Panc1 (cell line): ENCODE measurements around the gene THPO. TPM values are rescaled to one million over a fixed set of nuclear protein-coding genes. Genes with fewer than 3 reads are reported as not detected.

Experiments
- ATAC-seq: fragments of 200-7000 bp; cut with Tn5 transposase; 2 replicates; pipeline ENCODE4 v1.9.1; 2020; ENCODE audit warnings: mild to moderate bottlenecking, moderate library complexity
- BruUV-seq: library from RNA; stranded (reverse); fragments of 400-500 nt; replicated peaks from 2 replicates; lab custom pipeline; 2021; lab: Mats Ljungman, UMichigan
- CTCF ChIA-PET: fragments of 300-600 bp; sonication (Branson Sonifier 250); formaldehyde crosslinking; loops from one replicate; lab custom pipeline; 2022; ENCODE audit warnings: antibody characterized with exemption; lab: Charles Lee
- POLR2A ChIA-PET: fragments of 300-600 bp; sonication (Branson Sonifier 250); formaldehyde crosslinking; loops from one replicate; lab custom pipeline; 2022; ENCODE audit warnings: antibody characterized with exemption; lab: Charles Lee
- DNase-seq: peaks from one replicate; pipeline ENCODE4 v3.0.0-alpha.2; 2010; ENCODE audit warnings: low read depth, low spot score
- H3K27ac ChIP-seq: 2 replicates; pipeline ENCODE4 v1.5.1; 2011; ENCODE audit warnings: mild to moderate bottlenecking, low read length, inconsistent platforms
- H3K27me3 ChIP-seq: fragments of 200-500 bp; sonication (Bioruptor generic); 2 replicates; pipeline ENCODE4 v1.6.0; 2014; ENCODE audit warnings: low read length, inconsistent platforms; ENCODE audit not compliant: control insufficient read depth, insufficient read depth
- H3K36me3 ChIP-seq: fragments of 200-500 bp; sonication (Bioruptor generic); 2 replicates; pipeline ENCODE4 v1.5.1; 2014; ENCODE audit warnings: inconsistent platforms, mild to moderate bottlenecking, low read length, moderate library complexity; ENCODE audit not compliant: control insufficient read depth, insufficient read depth
- H3K4me1 ChIP-seq: 2 replicates; pipeline ENCODE4 v1.5.1; 2011; ENCODE audit warnings: inconsistent platforms, mild to moderate bottlenecking, low read length, moderate library complexity; ENCODE audit not compliant: control insufficient read depth, insufficient read depth
- H3K4me3 ChIP-seq, 2 experiments: 2 replicates each; pipeline ENCODE4 v1.5.1; 2011 to 2012; ENCODE audit warnings: low read depth in 2 of 2, low read length in 2 of 2, mild to moderate bottlenecking in 2 of 2, inconsistent platforms in 1 of 2, moderate library complexity in 1 of 2
- H3K9me3 ChIP-seq: fragments of 200-500 bp; sonication (Bioruptor generic); 2 replicates; pipeline ENCODE4 v1.5.1; 2014; ENCODE audit warnings: low read depth, mild to moderate bottlenecking, inconsistent platforms, low read length, moderate library complexity; ENCODE audit not compliant: control insufficient read depth, insufficient read depth
- POLR2AphosphoS5 ChIP-seq: IDR thresholded peaks from 2 replicates; pipeline ENCODE4 v1.6.1; 2012; ENCODE audit warnings: mild to moderate bottlenecking, low read depth, low read length, moderate library complexity
- SIN3A ChIP-seq: IDR thresholded peaks from 2 replicates; pipeline ENCODE4 v1.6.1; 2012; ENCODE audit warnings: low read depth, mild to moderate bottlenecking, low read length, moderate library complexity, borderline replicate concordance; ENCODE audit not compliant: insufficient read depth
- TCF7L2 ChIP-seq: IDR thresholded peaks from 2 replicates; pipeline ENCODE4 v1.6.1; 2011; ENCODE audit warnings: mild to moderate bottlenecking, low read depth, low read length, inconsistent platforms
- in situ Hi-C: cut with HindIII; loops from 2 replicates; pipeline ENCODE4 v1.10.0; 2016; ENCODE audit warnings: low sequenced_read_pairs, low pct_unique_long_range_greater_than_20kb
- intact Hi-C: fragments of 100-400 bp; cut with micrococcal nuclease; formaldehyde crosslinking; loops from one replicate; pipeline ENCODE4 v1.10.0; 2022; ENCODE audit not compliant: unreplicated experiment
- total RNA-seq: library from RNA; stranded (reverse); gene quantifications from one replicate; pipeline ENCODE4 v1.2.1, GENCODE V29; 2021; ENCODE audit not compliant: unreplicated experiment
- TF ChIP-seq, protein P1 (sequence below): fragments of 450-650 bp; IDR thresholded peaks from 2 replicates; pipeline ENCODE4 v1.5.1; 2017; ENCODE audit warnings: mild to moderate bottlenecking
- TF ChIP-seq, protein P2 (sequence below), 2 experiments: IDR thresholded peaks; 2 replicates each; pipeline ENCODE4 v1.6.1; 2011 to 2012; ENCODE audit warnings: low read depth in 2 of 2, control low read depth in 1 of 2, low read length in 1 of 2, mild to moderate bottlenecking in 1 of 2, moderate library complexity in 1 of 2; ENCODE audit not compliant: insufficient read depth in 1 of 2

THPO gene
- total RNA-seq, 1 experiment from 2014 or later: not detected

DNA sequence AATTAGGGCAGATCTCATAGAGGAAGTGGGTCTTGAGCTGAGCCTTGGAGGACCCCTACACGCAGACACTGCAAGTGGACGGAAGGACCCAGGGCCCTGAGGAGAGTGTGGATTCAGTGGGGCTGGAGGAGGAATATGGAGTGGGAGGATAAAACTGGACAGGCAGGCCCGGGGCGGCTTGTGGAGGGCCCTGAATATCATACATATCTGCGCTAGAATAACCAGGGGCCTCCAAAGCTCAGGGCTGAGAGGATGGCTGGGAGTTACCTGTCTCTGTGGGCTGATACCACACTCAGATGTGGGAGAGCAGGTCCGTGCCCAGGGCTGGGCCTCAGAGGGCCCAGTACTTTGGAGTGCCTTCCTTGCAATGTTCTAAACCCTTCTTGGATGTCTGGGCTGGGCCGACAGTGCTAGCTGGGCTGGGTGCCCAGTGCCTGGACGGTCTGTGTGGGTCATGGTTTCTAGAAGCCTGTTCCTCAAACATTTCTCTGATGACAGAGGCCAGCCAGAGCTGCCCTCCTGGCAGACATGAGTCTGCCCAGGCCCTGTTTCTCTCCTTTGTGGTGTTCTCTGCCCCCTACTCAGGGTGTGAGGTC lies 31.4 kb upstream of the THPO start:
- H3K27ac ChIP-seq: no peak overlapping the region
- ATAC-seq: 0 out of 2 replicates have a peak, but pooled peaks have one; percentile 17
- ChIA-PET POLR2A (no interaction called here), CTCF (interaction anchor here (0.6 kb wide), 1 partner anchor 261 kb away, joined by 3 read pairs; no protein-coding TSS in a partner anchor)
- H3K27me3 ChIP-seq: no peaks in the 10 kb centered on the region
- BruUV-seq: no TSS peak
- TF ChIP-seq SIN3A: no peak
- TF ChIP-seq, protein P1, sequence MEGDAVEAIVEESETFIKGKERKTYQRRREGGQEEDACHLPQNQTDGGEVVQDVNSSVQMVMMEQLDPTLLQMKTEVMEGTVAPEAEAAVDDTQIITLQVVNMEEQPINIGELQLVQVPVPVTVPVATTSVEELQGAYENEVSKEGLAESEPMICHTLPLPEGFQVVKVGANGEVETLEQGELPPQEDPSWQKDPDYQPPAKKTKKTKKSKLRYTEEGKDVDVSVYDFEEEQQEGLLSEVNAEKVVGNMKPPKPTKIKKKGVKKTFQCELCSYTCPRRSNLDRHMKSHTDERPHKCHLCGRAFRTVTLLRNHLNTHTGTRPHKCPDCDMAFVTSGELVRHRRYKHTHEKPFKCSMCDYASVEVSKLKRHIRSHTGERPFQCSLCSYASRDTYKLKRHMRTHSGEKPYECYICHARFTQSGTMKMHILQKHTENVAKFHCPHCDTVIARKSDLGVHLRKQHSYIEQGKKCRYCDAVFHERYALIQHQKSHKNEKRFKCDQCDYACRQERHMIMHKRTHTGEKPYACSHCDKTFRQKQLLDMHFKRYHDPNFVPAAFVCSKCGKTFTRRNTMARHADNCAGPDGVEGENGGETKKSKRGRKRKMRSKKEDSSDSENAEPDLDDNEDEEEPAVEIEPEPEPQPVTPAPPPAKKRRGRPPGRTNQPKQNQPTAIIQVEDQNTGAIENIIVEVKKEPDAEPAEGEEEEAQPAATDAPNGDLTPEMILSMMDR: no peak
- TF ChIP-seq, protein P2, sequence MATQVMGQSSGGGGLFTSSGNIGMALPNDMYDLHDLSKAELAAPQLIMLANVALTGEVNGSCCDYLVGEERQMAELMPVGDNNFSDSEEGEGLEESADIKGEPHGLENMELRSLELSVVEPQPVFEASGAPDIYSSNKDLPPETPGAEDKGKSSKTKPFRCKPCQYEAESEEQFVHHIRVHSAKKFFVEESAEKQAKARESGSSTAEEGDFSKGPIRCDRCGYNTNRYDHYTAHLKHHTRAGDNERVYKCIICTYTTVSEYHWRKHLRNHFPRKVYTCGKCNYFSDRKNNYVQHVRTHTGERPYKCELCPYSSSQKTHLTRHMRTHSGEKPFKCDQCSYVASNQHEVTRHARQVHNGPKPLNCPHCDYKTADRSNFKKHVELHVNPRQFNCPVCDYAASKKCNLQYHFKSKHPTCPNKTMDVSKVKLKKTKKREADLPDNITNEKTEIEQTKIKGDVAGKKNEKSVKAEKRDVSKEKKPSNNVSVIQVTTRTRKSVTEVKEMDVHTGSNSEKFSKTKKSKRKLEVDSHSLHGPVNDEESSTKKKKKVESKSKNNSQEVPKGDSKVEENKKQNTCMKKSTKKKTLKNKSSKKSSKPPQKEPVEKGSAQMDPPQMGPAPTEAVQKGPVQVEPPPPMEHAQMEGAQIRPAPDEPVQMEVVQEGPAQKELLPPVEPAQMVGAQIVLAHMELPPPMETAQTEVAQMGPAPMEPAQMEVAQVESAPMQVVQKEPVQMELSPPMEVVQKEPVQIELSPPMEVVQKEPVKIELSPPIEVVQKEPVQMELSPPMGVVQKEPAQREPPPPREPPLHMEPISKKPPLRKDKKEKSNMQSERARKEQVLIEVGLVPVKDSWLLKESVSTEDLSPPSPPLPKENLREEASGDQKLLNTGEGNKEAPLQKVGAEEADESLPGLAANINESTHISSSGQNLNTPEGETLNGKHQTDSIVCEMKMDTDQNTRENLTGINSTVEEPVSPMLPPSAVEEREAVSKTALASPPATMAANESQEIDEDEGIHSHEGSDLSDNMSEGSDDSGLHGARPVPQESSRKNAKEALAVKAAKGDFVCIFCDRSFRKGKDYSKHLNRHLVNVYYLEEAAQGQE (IDR thresholded peaks at IDR 0.05; ENCODE audit: insufficient read depth in 1 of 2, low read depth in 2 of 2, low read length in 1 of 2): no peak
- TF ChIP-seq POLR2AphosphoS5: no peak
- no peak for TF ChIP-seq TCF7L2
- H3K9me3 ChIP-seq: no peaks in the 10 kb centered on the region
- DNase-seq: no peak
- no peaks in the 10 kb centered on the region for H3K36me3 ChIP-seq
- H3K4me3 ChIP-seq: no peak overlapping the region
- H3K4me1 ChIP-seq: no peaks in the 10 kb centered on the region
- in situ Hi-C loops (no loop called here), intact Hi-C loops (no loop called here)

DNA sequence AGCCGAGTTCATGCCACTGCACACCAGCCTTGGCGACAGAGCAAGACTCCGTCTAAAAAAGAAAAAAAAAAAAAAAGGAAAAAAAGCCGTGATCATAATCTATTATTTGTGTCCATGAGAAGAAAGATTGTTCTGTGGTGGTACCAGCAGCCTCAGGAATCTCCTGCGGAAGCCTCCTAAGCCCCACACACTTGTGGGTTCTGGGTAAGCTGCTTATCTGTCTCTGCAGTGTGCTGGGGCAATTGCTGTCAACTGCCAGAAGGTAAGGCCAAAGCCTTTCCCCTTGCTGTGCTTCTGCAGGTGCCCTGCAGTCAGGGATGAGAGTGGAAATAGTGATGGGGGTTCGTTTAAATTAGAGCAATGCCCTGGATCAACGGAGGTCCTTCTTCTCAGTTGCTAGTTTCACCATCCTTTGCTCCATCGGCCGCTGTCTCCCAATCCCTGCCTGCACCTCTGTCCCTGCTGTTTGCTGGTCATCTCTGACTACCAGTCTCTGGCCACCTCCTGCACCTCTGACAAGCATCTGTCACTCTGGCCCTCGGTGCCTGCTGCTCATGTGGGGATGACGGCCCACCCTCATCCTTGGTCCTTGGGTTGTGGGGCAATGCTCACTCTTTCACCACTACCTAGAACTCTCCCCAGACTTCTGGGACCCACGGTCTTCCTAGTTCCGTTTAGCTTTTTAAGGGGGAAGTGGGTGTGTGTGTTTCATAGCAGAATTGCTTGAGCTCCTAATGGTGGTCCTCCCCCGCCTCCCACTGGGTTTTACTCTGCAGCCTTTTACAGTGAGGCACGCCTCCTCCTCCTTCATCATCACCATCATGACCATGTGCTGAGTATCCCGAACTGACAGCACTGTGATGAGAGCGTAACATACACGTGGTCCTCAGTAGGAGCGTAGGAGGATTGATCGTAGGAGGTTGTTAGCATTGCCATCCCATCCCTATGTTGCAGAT lies 27.3 kb upstream of the THPO start:
- TF ChIP-seq SIN3A (no peak), TCF7L2 (no peak), POLR2AphosphoS5 (no peak)
- TF ChIP-seq, protein P2 (IDR thresholded peaks at IDR 0.05; ENCODE audit: insufficient read depth in 1 of 2, low read depth in 2 of 2, low read length in 1 of 2): no peak
- TF ChIP-seq, protein P1: no peak
- CTCF ChIA-PET: no interaction called here
- ATAC-seq (peak; percentile 23; the same call in 1 of the 2 replicates), DNase-seq (no peak)
- Histone ChIP-seq H3K4me1 (no peaks in the 10 kb centered on the region), H3K9me3 (no peaks in the 10 kb centered on the region), H3K4me3 (no peak overlapping the region), H3K27ac (no peak overlapping the region), H3K36me3 (no peaks in the 10 kb centered on the region), H3K27me3 (peaks cover 2% of the 10 kb centered on the region; the same call in 1 of the 2 replicates)
- intact Hi-C loops (no loop called here), in situ Hi-C loops (no loop called here)
- no TSS peak for BruUV-seq
- POLR2A ChIA-PET: no interaction called here
